GM11168 (cell line): ENCODE data around the gene MADCAM1.
"Not testable (repeated sequence)": the region's sequence is repeated elsewhere in the genome, so short reads cannot be mapped to it uniquely, and the experiment has no call there.

ENCODE experiments used
- in situ Hi-C: fragments of 300-500 bp; cut with MboI; formaldehyde crosslinking; loops from one replicate; pipeline ENCODE4 v1.12.0; 2022; ENCODE audit warnings: low sequenced_read_pairs; ENCODE audit not compliant: unreplicated experiment

Gene MADCAM1

GRCh38 chr19:496112-496665 lies at the start of gene MADCAM1:
MADCAM1 (plus strand) TSS chr19:496486; CDS start chr19:496500, 14 bp downstream.
- in situ Hi-C loops: no loop called here

DNA sequence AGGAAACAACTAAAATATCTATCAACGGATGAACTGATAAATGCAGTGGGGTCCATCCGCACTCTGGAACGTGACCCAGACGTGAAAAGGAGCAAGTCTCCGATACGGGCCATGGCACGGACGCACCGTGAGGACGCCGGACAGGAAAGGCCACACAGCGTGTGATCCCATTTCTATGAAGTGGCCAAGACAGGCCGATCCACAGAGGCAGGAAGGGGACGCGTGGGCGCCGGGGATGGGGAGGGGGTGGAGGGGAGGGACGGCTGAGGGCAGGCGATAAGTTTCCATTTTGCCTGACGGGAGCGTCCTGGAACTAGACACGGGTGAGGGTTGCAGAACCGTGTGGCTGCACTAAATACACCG lies 49.2 kb upstream of the MADCAM1 start:
- in situ Hi-C loops: no loop called here

DNA sequence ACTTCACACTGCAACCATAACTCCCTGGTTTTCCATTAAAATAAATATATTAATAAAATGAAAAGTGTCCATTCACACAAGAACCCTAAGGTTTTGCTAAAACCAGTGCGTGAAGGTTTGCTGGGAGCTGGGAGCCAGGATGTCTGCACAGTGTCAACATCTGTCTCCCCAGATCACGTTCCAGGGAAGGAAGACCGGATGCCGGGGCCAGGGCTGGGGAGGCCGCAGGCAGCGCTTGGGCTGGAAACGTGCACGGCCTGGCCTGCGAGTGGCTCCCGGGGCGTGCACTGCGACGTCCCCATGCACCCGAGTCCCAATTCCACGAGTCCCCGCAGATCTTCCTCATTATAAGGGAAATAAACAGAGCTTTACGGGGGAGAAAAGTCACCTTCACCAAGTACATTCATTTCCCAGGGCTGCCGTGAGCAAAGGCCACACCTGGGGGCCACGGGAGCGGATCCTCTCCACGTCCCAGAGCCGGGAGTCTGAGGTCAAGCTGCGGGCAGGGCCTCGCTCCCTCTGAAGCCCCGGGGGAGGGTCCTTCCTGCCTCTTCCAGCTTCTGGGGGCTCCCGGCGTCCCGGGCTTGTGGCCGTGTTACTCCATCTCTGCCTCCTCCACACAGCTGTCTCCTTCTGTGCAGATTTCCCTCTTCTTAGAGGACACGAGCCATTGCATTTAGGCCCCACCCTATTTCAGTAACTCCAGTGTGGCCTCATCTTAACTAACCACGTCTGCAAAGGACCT lies 48.3 kb upstream of the MADCAM1 start:
- in situ Hi-C loops: no loop called here

DNA sequence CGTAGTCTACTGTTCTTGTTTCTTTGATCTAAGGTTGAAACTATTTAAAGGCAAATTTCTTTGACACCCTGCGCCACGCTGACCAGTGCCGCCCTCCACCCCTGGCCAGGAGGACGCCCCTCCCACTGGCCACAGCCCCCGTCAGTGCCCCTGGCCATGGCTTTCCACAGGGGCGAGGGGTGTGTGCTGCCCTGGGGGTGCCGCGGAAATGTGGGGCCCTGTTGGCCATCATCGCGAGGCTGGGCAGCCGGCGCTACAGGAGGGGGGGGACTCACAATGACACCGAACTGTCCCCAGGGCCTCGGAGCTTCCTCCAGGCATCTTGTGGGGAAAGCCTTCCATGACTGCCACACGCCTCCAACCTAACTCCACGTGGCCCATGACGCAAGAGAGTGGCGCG lies 46.4 kb upstream of the MADCAM1 start:
- in situ Hi-C loops: no loop called here

- in situ Hi-C loops: not testable (repeated sequence)
These were observed 45.3 kb upstream of the MADCAM1 start for GRCh38 chr19:450912-451481.

GRCh38 chr19:452829-453228 lies 43.5 kb upstream of the MADCAM1 start:
- in situ Hi-C loops: no loop called here

DNA sequence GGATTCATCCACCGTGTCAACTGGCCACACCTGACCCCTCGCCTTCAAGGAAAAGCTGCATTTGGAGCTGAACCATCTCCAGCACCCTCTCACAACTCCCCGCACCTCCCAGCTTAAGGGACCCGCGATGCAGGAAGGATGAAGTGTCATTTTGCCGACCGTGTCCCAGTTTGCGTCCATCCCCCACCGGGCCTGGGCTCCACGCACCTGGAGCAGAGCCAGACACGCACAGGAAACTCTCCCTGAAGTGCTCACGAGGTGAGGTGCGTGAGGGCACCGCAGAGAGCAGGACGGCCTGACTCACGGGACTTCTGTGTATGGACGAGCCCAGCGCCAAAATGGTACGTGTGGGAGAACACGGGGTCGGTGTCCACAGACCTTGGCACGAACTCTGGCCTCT lies 42.7 kb upstream of the MADCAM1 start:
- in situ Hi-C loops: no loop called here

DNA sequence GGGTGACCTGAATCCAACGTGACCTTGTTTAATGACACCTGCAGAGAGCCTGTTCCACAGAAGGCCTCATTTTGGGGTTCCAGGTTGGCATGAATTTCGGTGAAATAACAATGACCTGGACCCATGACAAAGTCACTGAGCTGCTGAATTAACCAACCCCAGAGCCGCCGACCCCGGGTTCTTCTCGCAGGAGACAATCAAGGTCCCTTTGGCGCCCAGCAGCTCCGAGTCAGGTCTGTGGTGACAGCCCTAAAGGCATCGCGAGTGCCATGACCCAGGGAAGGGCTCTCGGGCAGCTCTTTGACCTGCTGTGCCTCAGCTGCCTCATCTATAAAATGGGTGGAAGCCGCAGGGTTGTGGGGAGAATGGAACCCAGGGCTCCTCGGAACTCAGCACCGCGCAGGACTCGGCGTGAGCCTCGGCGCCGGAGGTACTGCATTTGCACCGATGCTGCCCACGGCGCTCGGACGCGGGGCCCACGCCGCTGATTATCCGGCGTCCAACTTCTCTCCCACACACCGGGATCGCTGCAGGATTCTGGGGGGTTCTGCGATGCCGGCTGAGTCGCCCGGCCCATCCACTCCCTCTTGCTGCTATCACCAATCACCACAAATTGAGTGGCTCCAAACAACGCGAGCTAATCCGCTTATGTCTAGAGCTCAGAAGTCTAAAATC lies 41.1 kb upstream of the MADCAM1 start:
- in situ Hi-C loops: no loop called here

DNA sequence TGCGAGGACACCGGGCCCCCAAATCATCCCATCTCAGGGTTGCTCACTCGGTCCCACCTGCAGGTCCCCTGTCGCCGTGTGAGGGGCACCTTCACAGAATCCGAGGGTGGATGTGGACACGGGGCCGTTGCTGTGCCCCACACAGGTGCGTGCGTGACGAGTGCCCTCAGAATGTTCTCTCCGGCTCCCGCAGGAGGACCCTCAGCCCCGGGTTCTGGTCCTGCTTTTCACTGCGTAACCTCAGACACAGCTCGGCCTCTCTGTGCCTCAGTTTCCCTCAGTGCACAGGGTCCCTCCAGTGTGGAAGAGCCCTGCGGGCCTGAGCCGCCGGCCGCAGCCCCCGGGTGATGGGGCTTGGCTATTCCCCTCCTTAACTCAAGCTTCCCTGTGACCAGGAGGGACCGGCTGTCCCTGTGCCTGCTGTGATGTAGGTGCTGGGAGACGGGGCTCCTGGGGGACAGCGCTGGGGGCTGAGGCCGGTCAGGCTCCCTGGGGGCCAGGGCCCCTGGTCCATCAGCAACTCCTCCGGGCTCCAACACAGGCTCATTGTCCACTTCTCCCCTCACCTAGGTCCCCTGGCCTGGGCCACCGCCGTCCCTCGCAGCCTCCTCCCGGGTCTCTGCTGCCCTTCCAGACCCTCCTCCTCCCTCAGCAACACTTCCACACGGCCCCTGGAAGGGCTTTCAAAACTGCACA lies 40.3 kb upstream of the MADCAM1 start:
- in situ Hi-C loops: no loop called here

DNA sequence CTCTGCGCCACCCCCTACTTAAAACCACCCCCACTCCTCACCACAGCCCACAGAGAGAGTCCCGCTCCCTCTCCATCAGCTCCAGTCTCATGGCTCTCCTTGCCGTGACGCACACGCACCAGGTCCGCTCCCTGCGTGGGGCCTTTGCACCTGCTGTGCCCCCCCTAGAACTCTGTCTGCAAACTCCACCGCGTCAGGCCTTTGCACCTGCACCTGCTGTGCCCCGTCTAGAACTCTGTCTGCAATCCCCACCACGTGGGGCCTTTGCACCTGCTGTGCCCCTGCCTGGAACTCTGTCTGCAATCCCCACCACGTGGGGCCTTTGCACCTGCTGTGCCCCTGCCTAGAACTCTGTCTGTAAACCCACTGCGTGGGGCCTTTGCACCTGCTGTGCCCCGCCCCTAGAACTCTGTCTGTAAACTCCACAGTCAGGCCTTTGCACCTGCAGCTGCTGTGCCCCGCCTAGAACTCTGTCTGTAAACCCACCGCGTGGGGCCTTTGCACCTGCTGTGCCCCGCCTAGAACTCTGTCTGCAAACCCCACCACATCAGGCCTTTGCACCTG lies 39.7 kb upstream of the MADCAM1 start:
- in situ Hi-C loops: no loop called here

DNA sequence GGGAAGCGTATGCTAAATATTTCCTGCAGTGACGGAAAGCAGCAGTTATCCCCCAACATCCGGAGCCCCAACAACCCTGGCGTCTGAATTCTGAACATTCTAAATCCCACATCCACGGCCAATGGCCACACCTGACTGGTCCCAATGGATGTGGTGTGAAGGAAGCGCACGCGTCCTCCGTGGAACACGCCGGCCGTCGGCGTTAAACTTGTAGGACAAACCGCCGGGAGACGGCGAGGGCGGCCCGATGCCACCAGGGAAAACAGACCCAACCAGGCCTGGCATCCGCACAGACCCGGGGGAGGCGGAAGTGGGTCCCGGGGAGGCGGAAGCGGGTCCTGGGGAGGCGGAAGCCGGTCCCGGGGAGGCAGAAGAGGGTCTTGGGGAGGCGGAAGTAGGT lies 38.6 kb upstream of the MADCAM1 start:
- in situ Hi-C loops: no loop called here

DNA sequence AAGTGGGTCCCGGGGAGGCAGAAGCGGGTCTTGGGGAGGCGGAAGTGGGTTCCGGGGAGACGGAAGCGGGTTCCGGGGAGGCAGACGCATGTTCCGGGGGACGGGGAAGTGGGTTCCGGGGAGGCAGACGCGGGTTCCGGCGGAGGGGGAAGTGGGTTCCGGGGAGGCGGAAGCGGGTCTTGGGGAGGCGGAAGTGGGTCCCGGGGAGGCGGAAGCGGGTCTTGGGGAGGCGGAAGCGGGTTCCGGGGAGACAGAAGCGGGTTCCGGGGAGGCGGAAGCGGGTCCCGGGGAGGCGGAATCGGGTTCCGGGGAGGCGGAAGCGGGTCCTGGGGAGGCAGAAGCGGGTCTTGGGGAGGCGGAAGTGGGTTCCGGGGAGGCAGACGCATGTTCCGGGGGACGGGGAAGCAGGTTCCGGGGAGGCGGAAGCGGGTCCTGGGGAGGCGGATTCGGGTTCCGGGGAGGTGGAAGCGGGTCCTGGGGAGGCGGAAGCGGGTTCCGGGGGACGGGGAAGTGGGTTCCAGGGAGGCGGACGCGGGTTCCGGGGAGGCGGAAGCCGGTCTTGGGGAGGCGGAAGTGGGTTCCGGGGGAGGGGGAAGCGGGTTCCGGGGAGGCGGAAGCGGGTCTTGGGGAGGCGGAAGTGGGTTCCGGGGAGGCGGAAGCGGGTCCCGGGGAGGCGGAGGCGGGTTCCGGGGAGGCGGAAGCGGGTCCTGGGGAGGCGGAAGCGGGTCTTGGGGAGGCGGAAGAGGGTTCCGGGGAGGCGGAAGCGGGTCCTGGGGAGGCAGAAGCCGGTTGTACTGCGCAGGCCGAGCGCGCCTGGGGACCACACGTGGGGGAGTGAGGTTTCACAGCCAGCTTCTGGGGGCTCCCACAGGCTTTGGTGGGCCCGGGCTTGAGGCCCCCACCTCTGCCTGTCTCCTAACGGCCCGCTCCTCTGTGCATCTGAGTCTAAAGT lies 37.9 kb upstream of the MADCAM1 start:
- in situ Hi-C loops: no loop called here

DNA sequence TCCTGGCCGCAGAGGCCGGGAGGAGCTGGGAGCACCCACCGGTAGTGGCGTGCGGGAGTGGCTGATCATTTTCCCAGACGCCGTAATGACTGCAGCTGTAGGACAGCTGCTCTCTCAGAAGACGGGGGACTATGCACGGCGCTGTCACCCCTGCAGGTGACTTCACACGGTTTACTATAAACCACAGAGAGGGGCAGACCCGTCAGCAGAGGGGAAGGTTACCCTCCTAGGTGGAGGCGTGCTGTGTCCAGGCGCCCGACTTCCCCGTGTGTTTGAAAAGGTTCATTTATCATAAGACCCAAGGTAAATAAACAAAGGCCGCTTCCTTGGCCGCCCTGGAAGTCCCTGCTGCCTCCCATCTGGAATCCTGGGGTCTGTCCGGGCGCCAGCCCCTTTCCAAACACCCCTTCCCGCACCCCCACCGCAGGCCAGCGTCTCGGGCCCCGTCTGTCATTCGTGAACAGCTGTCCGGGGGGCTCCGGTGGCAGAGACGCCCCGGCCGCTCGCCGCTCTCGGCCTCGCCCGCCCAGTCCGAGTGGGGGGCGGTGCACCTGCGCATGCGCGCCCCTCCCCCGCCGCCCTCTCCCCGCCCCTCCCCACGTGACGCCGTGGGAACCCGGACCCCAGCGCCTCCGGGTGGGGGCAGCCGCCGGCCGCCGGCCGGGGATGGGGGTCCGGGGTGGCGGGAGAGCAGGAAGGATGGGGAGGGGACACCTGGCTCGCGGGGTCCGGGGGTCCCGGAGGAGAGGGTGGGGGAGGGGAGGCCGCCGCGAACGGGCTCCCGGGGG lies 36.4 kb upstream of the MADCAM1 start:
- in situ Hi-C loops: no loop called here

DNA sequence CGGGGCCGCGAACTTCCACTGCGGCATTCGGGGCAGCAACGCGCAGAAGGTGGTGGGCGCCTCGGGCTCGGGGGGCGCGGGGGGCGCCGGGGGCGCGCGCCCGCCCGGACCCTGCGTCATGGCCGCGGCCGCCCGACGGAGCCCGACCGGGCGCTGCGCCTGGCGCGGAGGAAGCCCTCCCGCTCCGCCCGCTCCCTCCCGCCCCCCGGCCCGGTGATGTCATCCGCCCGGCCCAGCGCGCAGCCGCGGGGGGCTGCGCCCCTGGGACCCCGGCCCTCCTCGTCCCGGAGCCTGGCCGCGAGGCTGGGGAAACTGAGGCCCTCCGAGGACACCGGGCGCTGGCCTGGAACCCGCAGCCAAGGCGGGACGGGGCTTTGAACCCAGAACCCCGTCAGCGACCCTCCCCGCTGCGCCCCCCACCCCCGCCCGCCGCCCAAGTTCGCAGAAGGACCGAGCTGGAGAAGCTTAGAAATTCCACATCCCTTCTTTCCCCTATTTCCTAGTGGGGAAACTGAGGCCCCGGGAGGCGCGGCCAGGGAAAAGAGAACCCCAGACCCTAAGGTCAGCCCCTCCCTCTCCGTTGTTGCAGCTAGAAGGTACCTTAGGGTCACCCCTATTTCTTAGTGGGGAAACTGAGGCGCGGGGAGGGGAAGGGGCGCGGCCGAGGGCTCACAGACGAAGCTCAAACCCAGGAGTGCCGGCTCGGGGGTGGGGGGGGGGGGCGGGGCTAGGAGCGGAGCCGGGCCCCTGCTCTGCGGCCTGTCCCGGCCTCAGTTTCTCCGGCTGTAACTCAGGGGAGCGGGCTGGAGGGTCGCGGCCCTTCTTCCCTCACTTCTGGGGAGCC lies 35.2 kb upstream of the MADCAM1 start, which contains the start of gene SHC2:
SHC2 (minus strand) TSS at position 157 of the 844 bp plus-strand sequence; CDS start at position 120, 37 bp downstream.
- in situ Hi-C loops: no loop called here

DNA sequence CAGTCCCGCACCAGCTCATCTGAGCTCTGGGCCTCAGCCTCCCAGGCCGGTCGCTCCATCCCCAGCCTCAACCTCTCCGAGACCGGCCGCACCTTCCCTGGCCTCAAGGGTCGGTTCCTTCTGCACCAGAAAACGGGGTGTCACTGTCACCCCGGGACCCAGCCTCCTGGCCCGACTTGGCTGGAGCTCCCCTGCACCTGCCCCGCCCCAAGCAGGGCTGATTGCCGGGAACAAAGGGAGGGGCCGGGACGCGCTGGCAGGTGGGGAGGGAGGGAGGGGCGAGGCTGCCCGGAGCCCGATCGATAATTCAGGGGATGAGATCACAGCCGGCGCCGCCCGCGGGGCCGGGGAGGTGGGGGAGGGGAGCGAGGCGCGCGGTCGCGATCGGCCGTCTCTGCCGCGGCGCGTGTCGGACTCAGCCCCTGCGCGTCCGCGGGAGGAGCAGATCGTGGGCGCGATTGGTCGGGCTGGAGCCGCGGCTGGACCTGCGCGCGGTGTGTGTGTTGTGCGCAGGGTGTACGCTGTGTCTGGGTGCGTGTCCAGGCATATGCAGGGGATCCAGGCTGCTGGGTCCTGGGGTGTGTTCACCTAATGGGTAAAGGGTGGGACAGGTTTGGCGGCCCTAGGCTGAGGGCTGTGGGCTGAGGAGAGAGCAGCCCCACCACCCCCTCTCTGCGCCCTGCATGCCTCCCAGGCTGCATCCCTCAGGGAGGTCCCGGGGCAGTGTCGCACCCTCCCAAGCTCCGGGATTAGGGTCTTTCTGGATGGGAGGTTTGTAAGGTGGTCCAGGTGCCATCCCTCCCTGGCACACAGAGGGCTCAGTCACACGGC lies 34.4 kb upstream of the MADCAM1 start:
- in situ Hi-C loops: no loop called here

- in situ Hi-C loops: no loop called here
These were observed 32.6 kb upstream of the MADCAM1 start for GRCh38 chr19:463483-464207.
